K562 (cell line): ENCODE measurements around the gene PRTN3. TPM values are rescaled to one million over a fixed set of nuclear protein-coding genes. Genes with fewer than 3 reads are reported as not detected.

Experiments used
- ARHGAP35 ChIP-seq: fragments of 450-650 bp; IDR thresholded peaks from 2 replicates; pipeline ENCODE4 v1.6.1; 2018; ENCODE audit not compliant: partially characterized antibody
- BDP1 ChIP-seq: IDR thresholded peaks from 3 replicates; pipeline ENCODE4 v1.6.1; 2011; ENCODE audit not compliant: insufficient read length, insufficient read depth
- BHLHE40 ChIP-seq: IDR thresholded peaks from 2 replicates; pipeline ENCODE4 v1.6.1; 2011; ENCODE audit warnings: low read length, improper control_type of control experiment
- CBFA2T3 ChIP-seq: fragments of 450-650 bp; IDR thresholded peaks from 2 replicates; pipeline ENCODE4 v1.6.1; 2017
- CEBPB ChIP-seq: fragments of 450-650 bp; IDR thresholded peaks from 2 replicates; pipeline ENCODE4 v1.6.1; 2016; ENCODE audit warnings: missing genetic modification characterization, missing compliant biosample characterization
- DPF2 ChIP-seq: fragments of 450-650 bp; IDR thresholded peaks from 2 replicates; pipeline ENCODE4 v1.6.1; 2016
- GABPB2 ChIP-seq: fragments of 250-450 bp; sonication (Bioruptor Pico); conservative IDR thresholded peaks from 2 replicates; pipeline ENCODE4 v1.5.1; 2021; ENCODE audit warnings: mild to moderate bottlenecking
- L3MBTL2 ChIP-seq: fragments of 450-650 bp; IDR thresholded peaks from 2 replicates; pipeline ENCODE4 v1.6.1; 2016; ENCODE audit warnings: mild to moderate bottlenecking, moderate library complexity
- MAFG ChIP-seq: fragments of 450-650 bp; conservative IDR thresholded peaks from 2 replicates; pipeline ENCODE4 v1.6.1; 2016; ENCODE audit warnings: missing genetic modification characterization, missing compliant biosample characterization
- MBD2 ChIP-seq: sonication (generic); IDR thresholded peaks from 2 replicates; pipeline ENCODE4 v1.6.1; 2016; ENCODE audit warnings: low read depth, borderline replicate concordance
- MYC ChIP-seq, 2 experiments: fragments of 250-450 bp in 1 of 2; sonication (Bioruptor Pico) in 1 of 2; IDR thresholded peaks; 2 replicates each; pipeline versions ENCODE4 v1.5.1 to v1.6.1; 2012 to 2021; ENCODE audit warnings: low read depth in 2 of 2, borderline replicate concordance in 1 of 2, improper control_type of control experiment in 1 of 2, low read length in 1 of 2, mild to moderate bottlenecking in 1 of 2, moderate library complexity in 1 of 2
- NR2C2 ChIP-seq, 2 experiments: fragments of 200-800 bp in 1 of 2; sonication (Bioruptor generic) in 1 of 2; sonication (generic) in 1 of 2; formaldehyde crosslinking in 1 of 2; IDR thresholded peaks; 2 replicates each; pipeline versions ENCODE4 v1.6.1 to v1.8.0; 2016 to 2022; ENCODE audit warnings: mild to moderate bottlenecking in 1 of 2, missing compliant biosample characterization in 1 of 2, missing genetic modification characterization in 1 of 2, missing genetic modification reagents in 1 of 2
- PREB ChIP-seq: sonication (generic); formaldehyde crosslinking; IDR thresholded peaks from 2 replicates; pipeline ENCODE4 v1.8.1; 2023; ENCODE audit warnings: mild to moderate bottlenecking, missing genetic modification reagents
- SRSF7 ChIP-seq: fragments of 200-400 bp; formaldehyde crosslinking; optimal IDR thresholded peaks from 2 replicates; pipeline ENCODE3; 2017; ENCODE audit warnings: mild to moderate bottlenecking, low read depth, low read length
- TBP ChIP-seq: optimal IDR thresholded peaks from 2 replicates; pipeline ENCODE3; 2011; ENCODE audit warnings: low read depth, low read length, improper control_type of control experiment
- TCF3 ChIP-seq: sonication (generic); formaldehyde crosslinking; IDR thresholded peaks from 2 replicates; pipeline ENCODE4 v1.4.0; 2020; ENCODE audit warnings: mild to moderate bottlenecking, missing genetic modification reagents
- TEAD1 ChIP-seq, 2 experiments: fragments of 450-650 bp in 1 of 2; sonication (generic) in 1 of 2; formaldehyde crosslinking; IDR thresholded peaks; 2 replicates each; pipeline versions ENCODE4 v1.4.0 to v1.8.0; 2020 to 2022; ENCODE audit warnings: mild to moderate bottlenecking in 2 of 2, missing genetic modification reagents in 1 of 2
- TRIM24 ChIP-seq, 2 experiments: fragments of 450-650 bp; IDR thresholded peaks; 2 replicates each; pipeline ENCODE4 v1.6.1; 2016
- ZBED1 ChIP-seq: IDR thresholded peaks from 2 replicates; pipeline ENCODE4 v1.6.1; 2014
- ZNF41 ChIP-seq: fragments of 250-450 bp; sonication (Bioruptor Pico); conservative IDR thresholded peaks from 2 replicates; pipeline ENCODE4 v1.4.0; 2020; ENCODE audit warnings: mild to moderate bottlenecking
- ZNF644 ChIP-seq: fragments of 200-800 bp; sonication (Bioruptor generic); IDR thresholded peaks from 2 replicates; pipeline ENCODE4 v1.6.1; 2016; ENCODE audit warnings: low read depth, missing genetic modification characterization, missing compliant biosample characterization
- ZNF699 ChIP-seq: fragments of 250-450 bp; sonication (Bioruptor Pico); IDR thresholded peaks from 2 replicates; pipeline ENCODE4 v1.8.0; 2021; ENCODE audit warnings: mild to moderate bottlenecking, moderate library complexity; ENCODE audit not compliant: insufficient replicate concordance
- polyA plus RNA-seq, 8 experiments: library from polyadenylated mRNA; depleted of rRNA in 4 of 8; stranded (reverse) in 5 of 8; unstranded in 3 of 8; fragments of >200 nt; fragmentation: Nextera tagmentation in 2 of 8; fragmentation: Illumina TruSeq in 1 of 8; extraction: Ambion mirVana in 2 of 8; extraction: Trizol in 1 of 8; gene quantifications; 2 replicates each; pipeline versions ENCODE4 v1.2.1 to v1.2.3, GENCODE V29; 2011 to 2014; ENCODE audit warnings: inconsistent platforms in 1 of 8, missing spikeins in 1 of 8
- total RNA-seq, 7 experiments: library from RNA; depleted of rRNA in 6 of 7; stranded (reverse); fragments of >200 nt in 6 of 7; fragmentation: Illumina TruSeq in 2 of 7; extraction: Trizol in 2 of 7; gene quantifications; 2 replicates each; pipeline versions ENCODE4 v1.2.1 to v1.2.3, GENCODE V29; 2011 to 2021; ENCODE audit warnings: low replicate concordance in 1 of 7
- TF ChIP-seq, protein P1 (sequence below), 3 experiments: fragments of 200-800 bp in 1 of 3; fragments of 250-450 bp in 1 of 3; fragments of 450-650 bp in 1 of 3; sonication (Bioruptor Pico) in 1 of 3; sonication (Bioruptor generic) in 1 of 3; formaldehyde crosslinking in 1 of 3; IDR thresholded peaks; 2 replicates each; pipeline versions ENCODE4 v1.6.1 to v1.8.0; 2016 to 2022; ENCODE audit warnings: mild to moderate bottlenecking in 2 of 3, missing genetic modification characterization in 2 of 3, missing compliant biosample characterization in 1 of 3, moderate library complexity in 1 of 3
- TF ChIP-seq, protein P2 (sequence below): fragments of 450-650 bp; IDR thresholded peaks from 2 replicates; pipeline ENCODE4 v1.6.1; 2017; ENCODE audit warnings: mild to moderate bottlenecking, moderate library complexity

The PRTN3 gene
- total and polyA plus RNA-seq, 9 of the 15 experiments (the other 6 are each of a cell fraction or from before 2014, with no cell fraction given), result 0.14 to 0.86 (median 0.43) TPM; not detected in 3

- TF ChIP-seq TCF3 (CRISPR knock-in tag), result peak; percentile 49
- TF ChIP-seq MYC (IDR thresholded peaks at IDR 0.05; ENCODE audit: low read depth, low read length), result peak; percentile 41; the same call in 1 of the 2 replicates
- peak; percentile 36; the same call in 1 of the 2 replicates for TF ChIP-seq MYC (CRISPR knock-in tag; IDR thresholded peaks at IDR 0.05; ENCODE audit: borderline replicate concordance, low read depth)
- TF ChIP-seq TEAD1 (CRISPR knock-in tag; IDR thresholded peaks at IDR 0.05), result peak; percentile 59 to 62; a peak in 2 of 4 replicates
- no peak for TF ChIP-seq MAFG (tag)
- no peak for TF ChIP-seq GABPB2
- TF ChIP-seq ARHGAP35, result no peak
- TF ChIP-seq TBP, result peak; percentile 60
- TF ChIP-seq MBD2, result peak; percentile 47; the same call in 1 of the 2 replicates
- peak; percentile 47 for TF ChIP-seq CBFA2T3
- TF ChIP-seq BDP1, result no peak
- no peak for TF ChIP-seq PREB (CRISPR knock-in tag)
- TF ChIP-seq NR2C2 (CRISPR knock-in tag; IDR thresholded peaks at IDR 0.05), result no peak
- TF ChIP-seq NR2C2 (tag; IDR thresholded peaks at IDR 0.05), result no peak
- peak in 1 of 2 experiments; percentile 50; a peak in 1 of 4 replicates for TF ChIP-seq TRIM24 (IDR thresholded peaks at IDR 0.05)
- TF ChIP-seq ZNF41 (CRISPR knock-in tag), result 0 out of 2 replicates have a peak, but pooled peaks have one; percentile 32
- TF ChIP-seq ZNF644 (tag), result peak; percentile 72; the same call in 1 of the 2 replicates
- no peak for TF ChIP-seq BHLHE40
- TF ChIP-seq ZNF699 (CRISPR knock-in tag), result no peak
- peak; percentile 95 for TF ChIP-seq CEBPB (tag)
- TF ChIP-seq, protein P1, sequence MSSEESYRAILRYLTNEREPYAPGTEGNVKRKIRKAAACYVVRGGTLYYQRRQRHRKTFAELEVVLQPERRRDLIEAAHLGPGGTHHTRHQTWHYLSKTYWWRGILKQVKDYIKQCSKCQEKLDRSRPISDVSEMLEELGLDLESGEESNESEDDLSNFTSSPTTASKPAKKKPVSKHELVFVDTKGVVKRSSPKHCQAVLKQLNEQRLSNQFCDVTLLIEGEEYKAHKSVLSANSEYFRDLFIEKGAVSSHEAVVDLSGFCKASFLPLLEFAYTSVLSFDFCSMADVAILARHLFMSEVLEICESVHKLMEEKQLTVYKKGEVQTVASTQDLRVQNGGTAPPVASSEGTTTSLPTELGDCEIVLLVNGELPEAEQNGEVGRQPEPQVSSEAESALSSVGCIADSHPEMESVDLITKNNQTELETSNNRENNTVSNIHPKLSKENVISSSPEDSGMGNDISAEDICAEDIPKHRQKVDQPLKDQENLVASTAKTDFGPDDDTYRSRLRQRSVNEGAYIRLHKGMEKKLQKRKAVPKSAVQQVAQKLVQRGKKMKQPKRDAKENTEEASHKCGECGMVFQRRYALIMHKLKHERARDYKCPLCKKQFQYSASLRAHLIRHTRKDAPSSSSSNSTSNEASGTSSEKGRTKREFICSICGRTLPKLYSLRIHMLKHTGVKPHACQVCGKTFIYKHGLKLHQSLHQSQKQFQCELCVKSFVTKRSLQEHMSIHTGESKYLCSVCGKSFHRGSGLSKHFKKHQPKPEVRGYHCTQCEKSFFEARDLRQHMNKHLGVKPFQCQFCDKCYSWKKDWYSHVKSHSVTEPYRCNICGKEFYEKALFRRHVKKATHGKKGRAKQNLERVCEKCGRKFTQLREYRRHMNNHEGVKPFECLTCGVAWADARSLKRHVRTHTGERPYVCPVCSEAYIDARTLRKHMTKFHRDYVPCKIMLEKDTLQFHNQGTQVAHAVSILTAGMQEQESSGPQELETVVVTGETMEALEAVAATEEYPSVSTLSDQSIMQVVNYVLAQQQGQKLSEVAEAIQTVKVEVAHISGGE (CRISPR knock-in tag; IDR thresholded peaks at IDR 0.05), result peak in 1 of 3 experiments; percentile 50; a peak in 1 of 6 replicates
- TF ChIP-seq, protein P2, sequence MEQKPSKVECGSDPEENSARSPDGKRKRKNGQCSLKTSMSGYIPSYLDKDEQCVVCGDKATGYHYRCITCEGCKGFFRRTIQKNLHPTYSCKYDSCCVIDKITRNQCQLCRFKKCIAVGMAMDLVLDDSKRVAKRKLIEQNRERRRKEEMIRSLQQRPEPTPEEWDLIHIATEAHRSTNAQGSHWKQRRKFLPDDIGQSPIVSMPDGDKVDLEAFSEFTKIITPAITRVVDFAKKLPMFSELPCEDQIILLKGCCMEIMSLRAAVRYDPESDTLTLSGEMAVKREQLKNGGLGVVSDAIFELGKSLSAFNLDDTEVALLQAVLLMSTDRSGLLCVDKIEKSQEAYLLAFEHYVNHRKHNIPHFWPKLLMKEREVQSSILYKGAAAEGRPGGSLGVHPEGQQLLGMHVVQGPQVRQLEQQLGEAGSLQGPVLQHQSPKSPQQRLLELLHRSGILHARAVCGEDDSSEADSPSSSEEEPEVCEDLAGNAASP, result no peak
- TF ChIP-seq DPF2, result peak; percentile 59; the same call in 1 of the 2 replicates
- TF ChIP-seq L3MBTL2, result peak; percentile 43
- no peak for TF ChIP-seq ZBED1
- no peak for TF ChIP-seq SRSF7
Measured at GRCh38 chr19:823565-824121, 17.2 kb upstream of the PRTN3 start (continued).
